Measurements from ENCODE around the gene ISG15. TPM values are rescaled to one million over a fixed set of nuclear protein-coding genes. Genes with fewer than 3 reads are reported as not detected.
"Not testable (repeated sequence)": the region's sequence is repeated elsewhere in the genome, so short reads cannot be mapped to it uniquely, and the experiment has no call there.

ISG15 gene
- total RNA-seq, 1 experiment from 2014 or later = 124 TPM

DNA sequence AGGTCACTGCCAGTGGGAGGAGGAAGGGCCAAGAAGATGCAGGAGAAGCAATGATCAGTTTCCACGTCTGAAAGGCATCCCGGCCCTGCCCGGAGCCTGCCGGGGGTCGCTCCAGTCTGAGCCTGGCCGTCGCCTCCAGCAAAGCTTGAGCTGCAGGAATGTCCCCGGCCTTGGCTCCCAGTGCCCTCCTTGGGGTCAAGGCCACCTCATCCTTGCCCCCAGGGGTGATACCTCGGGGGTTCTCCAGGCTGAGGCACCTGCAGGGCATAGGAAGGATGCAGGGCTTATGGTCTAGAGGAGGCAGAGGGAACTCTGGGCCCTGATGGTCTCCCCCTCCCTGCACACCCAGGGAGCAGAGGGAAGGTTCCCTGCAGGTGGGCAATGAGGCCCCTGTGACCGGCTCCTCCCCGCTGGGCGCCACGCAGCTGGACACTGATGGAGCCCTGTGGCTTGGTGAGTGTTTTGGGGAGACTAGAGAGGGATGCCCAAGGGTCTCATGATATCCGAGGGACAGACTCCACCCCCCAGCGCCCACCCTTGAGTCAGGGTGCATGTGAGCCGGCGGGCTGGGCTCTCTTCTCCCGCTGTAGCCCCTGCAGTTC is 40.9 kb downstream of the ISG15 start:
- Histone ChIP-seq H3K4me3 (ENCODE audit: insufficient read depth, low read depth, low read length) (no peak overlapping the region), H3K36me3 (replicated peaks; ENCODE audit: control insufficient read depth, insufficient read depth, low read length) (peaks cover 13% of the 10 kb centered on the region), H3K27me3 (ENCODE audit: control insufficient read depth, insufficient read depth, low read length) (peaks cover 13% of the 10 kb centered on the region)
- DNase-seq = no peak

DNA sequence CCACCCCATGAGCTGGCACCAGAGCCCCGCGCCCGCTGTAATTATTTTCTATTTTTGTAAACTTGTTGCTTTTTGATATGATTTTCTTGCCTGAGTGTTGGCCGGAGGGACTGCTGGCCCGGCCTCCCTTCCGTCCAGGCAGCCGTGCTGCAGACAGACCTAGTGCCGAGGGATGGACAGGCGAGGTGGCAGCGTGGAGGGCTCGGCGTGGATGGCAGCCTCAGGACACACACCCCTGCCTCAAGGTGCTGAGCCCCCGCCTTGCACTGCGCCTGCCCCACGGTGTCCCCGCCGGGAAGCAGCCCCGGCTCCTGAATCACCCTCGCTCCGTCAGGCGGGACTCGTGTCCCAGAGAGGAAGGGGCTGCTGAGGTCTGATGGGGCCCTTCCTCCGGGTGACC is 41.7 kb downstream of the ISG15 start:
- Histone ChIP-seq H3K36me3 (replicated peaks; ENCODE audit: control insufficient read depth, insufficient read depth, low read length) (peaks cover 13% of the 10 kb centered on the region), H3K4me3 (ENCODE audit: insufficient read depth, low read depth, low read length) (no peak overlapping the region), H3K27me3 (ENCODE audit: control insufficient read depth, insufficient read depth, low read length) (peaks cover 17% of the 10 kb centered on the region)
- DNase-seq = no peak

DNA sequence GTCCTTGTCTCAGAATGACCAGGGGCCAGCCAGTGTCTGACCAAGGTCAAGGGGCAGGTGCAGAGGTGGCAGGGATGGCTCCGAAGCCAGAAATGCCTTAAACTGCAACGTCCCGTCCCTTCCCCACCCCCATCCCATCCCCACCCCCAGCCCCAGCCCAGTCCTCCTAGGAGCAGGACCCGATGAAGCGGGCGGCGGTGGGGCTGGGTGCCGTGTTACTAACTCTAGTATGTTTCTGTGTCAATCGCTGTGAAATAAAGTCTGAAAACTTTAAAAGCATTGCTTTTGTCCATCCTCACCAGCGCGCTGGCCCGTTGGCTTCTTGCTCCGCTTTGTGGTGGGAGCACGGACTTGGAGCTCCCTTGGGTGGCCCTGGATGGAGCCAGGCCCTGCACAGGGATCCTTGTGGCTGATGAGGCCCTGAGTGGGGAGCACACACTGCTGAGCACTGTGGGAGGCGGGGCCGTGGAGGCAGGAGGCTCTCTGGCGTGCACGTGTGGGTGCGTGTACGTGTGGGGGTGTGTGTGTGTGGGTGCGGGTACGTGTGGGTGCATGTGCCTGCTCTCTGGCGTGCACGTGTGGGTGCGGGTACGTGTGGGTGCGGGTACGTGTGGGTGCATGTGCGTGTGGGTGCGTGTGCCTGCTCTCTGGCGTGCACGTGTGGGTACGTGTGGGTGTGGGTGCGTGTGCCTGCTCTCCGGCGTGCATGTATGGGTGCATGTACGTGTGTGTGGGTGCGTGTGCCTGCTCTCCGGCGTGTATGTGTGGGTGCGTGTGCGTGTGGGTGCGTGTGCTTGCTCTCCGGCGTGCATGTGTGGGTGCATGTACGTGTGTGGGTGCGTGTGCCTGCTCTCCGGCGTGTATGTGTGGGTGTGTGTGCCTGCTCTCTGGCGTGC is 42.8 kb downstream of the ISG15 start:
- Histone ChIP-seq H3K4me3 (ENCODE audit: insufficient read depth, low read depth, low read length) (no peak overlapping the region), H3K36me3 (replicated peaks; ENCODE audit: control insufficient read depth, insufficient read depth, low read length) (peaks cover 13% of the 10 kb centered on the region), H3K27me3 (ENCODE audit: control insufficient read depth, insufficient read depth, low read length) (peaks cover 26% of the 10 kb centered on the region)
- no peak for DNase-seq

DNA sequence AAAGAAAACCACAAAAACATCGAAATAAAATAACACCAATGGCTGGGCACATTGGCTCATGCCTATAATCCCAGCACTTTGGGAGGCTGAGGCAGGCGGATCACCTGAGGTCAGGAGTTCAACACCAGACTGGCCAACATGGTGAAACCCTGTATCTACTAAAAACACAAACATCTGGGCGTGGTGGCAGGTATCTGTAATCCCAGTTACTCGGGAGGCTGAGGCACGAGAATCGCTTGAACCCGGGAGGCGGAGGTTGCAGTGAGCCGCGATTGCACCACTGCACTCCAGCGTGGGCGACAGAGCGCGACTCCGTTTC is 44.4 kb downstream of the ISG15 start:
- peaks cover 38% of the 10 kb centered on the region for H3K27me3 ChIP-seq (ENCODE audit: control insufficient read depth, insufficient read depth, low read length)
- H3K36me3 ChIP-seq (replicated peaks; ENCODE audit: control insufficient read depth, insufficient read depth, low read length); DNase-seq; H3K4me3 ChIP-seq (ENCODE audit: insufficient read depth, low read depth, low read length): not testable (repeated sequence)

DNA sequence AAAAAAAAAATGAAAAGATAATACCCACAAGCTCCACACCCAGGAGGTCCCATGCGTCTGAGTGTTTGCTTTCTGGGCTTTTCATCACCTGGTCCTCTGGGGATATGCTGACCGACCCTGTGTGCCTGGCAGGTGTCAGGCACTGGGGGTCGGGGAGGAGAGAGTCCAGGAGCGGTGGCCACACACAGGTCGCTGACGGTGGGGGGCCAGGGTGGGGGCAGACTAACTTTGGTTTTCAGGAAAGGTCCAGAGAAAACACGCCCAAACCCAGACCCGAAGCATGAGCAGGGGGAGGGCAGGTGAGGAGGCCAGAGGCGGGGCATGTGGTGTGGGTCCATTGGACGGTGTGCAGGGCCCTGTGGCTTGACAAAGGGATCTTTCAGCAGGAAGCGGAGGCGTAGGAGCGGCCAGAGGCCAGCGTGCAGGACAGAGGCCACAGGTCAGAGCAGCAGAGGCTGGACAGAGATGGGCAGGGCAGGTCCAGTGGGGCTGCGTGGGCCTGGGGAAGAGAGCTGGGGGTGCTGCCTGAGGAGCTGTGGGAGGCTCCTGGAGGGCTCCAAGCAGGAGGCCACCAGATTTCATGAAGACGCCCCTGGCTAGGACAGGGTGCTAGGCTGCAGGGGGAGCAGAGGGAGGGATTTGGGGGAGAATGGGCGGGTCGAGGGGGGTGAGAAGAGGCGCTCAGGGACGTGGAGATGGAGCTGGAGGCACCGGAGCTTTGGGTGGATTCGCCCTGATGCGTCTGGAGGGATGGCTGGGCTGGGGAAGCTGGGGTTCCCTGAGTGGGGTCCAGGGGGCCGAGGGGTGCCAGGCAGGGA is 45.0 kb downstream of the ISG15 start:
- Histone ChIP-seq H3K27me3 (ENCODE audit: control insufficient read depth, insufficient read depth, low read length) (peaks cover 44% of the 10 kb centered on the region), H3K36me3 (replicated peaks; ENCODE audit: control insufficient read depth, insufficient read depth, low read length) (peaks cover 1% of the 10 kb centered on the region; the same call in 1 of the 2 replicates), H3K4me3 (ENCODE audit: insufficient read depth, low read depth, low read length) (peak overlapping the region; percentile 59; the same call in 1 of the 2 replicates)
- peak; percentile 76 for DNase-seq

DNA sequence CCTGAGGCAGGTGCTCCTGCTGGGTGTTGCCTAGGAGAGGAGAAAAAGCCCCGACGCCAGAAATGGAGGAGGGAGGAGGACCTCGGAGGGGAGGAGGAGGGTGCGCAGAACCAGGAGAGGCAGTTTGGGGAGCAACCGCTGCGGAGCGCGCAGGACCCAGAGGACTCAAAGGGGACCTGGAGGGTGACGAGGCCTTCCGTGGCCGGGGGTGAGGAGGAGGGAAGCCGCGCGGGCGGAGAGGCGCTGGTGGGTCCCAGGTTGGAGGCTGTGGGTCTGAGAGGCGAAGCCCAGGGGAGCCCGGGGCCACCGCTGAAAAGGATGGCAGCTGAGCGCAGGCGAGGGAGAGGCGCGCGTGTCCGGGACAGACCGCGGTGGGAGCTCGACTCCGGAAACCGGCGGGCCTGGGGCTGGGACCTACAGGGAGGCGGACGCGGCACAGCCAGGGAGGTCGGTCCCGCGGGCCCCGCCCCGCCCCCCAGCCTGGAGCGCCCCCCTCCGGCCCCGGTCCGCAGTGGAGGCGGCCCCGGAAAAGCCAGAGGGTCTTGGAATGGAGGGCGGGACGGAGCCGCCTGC is 45.7 kb downstream of the ISG15 start:
- DNase-seq = peak; percentile 98
- H3K27me3 ChIP-seq (ENCODE audit: control insufficient read depth, insufficient read depth, low read length) = peaks cover 48% of the 10 kb centered on the region
- H3K36me3 ChIP-seq (replicated peaks; ENCODE audit: control insufficient read depth, insufficient read depth, low read length) = no peaks in the 10 kb centered on the region; the same call in 1 of the 2 replicates
- H3K4me3 ChIP-seq (ENCODE audit: insufficient read depth, low read depth, low read length) = peak overlapping the region; percentile 59

DNA sequence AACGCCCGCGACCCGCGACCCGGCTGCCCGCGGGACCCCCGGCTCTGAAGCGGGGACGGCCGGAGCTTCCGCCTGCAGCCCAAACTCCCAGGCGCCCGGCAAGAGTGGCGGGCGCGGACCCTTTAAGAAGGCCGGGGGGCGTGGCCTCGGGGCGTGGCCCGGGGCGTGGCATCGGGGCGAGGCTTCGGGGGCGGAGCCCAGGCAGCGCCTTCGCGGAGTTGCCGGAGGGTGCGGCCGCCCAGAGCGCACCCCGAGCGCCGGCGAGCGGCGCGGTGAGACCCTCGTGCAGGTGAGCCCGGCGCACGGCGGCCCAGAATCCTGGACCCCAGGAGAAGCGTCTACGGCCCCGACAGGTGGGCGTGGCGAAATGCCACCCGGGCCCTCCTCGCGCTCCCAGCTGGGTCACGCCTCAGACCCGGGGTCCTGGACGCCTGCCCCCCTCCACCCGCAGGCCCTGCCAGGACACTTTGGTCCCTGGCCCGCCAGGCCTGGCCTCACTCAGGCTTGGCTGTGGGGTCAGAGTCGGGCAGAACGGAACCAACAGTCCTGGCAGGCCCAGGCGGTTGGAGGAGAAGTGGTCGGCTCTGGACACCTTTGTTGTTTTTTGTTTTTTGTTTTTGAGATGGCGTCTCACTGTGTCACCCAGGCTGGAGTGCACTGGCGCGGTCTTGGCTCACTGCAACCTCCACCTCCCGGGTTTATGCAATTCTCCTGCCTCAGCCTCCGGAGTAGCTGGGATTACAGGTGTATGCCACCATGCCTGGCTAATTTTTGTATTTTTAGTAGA is 46.4 kb downstream of the ISG15 start:
- peaks cover 51% of the 10 kb centered on the region for H3K27me3 ChIP-seq (ENCODE audit: control insufficient read depth, insufficient read depth, low read length)

DNA sequence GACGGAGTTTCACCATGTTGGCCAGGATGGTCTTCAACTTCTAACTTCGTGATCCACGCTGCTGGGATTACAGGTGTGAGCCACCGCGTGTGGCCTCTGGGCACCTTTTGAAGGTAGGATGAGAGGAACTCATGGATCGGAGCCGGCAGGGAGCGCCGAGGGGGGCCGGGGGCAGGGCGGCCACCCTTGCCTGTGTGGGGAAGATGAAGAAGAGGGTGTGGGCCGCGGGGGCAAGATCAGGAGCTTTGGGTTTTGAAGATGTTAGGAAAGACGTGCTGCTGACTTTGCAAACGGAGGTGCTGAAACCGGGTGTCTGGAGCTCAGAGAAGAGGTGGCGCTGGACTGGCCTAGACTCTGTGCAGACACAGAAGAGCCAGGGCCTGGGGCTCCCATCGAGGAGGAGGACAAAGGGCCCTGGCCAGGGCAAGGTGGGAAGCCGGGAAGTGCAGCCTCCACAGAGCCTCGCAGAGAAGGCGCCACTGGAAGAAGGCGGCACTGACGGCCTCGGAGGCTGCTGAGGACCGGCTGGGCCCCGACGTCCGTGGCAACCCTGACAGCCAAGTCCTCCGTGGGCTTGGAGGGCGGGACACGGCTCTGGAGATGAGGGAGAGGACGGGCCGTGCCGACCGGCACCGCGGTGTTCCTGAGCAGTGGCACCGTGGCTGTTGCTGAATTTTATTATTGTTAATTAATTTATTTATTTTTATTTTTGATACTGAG is 47.1 kb downstream of the ISG15 start:
- Histone ChIP-seq H3K4me3 (ENCODE audit: insufficient read depth, low read depth, low read length) (no peak overlapping the region), H3K27me3 (ENCODE audit: control insufficient read depth, insufficient read depth, low read length) (peaks cover 51% of the 10 kb centered on the region), H3K36me3 (replicated peaks; ENCODE audit: control insufficient read depth, insufficient read depth, low read length) (no peaks in the 10 kb centered on the region)
- peak; percentile 73 for DNase-seq

More for the DNA sequence above, 46.4 kb downstream of the ISG15 start:
- H3K4me3 ChIP-seq (ENCODE audit: insufficient read depth, low read depth, low read length) = peak overlapping the region; percentile 59
- DNase-seq = peak; percentile 100
- no peaks in the 10 kb centered on the region; the same call in 1 of the 2 replicates for H3K36me3 ChIP-seq (replicated peaks; ENCODE audit: control insufficient read depth, insufficient read depth, low read length)

DNA sequence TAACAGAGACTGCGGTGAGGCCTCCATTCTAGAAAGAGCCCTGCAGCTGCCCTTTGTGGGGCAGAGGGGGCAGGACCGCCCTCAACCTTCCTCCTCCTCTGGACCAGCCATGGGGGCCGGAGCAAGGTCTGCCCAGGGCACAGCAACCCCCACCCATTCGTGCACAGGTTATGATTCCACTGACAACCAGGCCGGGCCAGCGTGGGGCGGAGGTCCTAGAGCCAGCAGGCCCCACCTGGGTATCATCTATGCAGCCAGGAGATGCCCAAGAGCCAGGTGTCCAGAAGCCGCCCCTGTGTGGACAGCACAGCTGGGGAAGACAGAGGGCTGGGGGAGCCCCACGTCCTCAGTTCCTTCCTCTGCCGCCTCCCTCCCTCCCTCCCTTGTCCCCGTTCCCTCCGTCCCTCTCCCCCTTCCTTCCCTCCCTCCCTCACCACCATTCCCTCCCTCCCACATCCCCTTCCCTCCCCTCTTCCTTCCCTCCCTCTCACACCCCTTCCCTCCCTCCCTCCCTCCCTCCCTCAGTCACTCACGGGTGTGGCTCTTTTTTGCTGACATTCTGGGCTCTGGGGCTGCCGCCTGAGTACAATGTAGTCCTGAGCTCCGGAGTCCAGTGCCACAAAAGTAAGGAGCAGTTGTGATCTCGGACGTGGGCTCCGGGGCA is 48.5 kb downstream of the ISG15 start:
- H3K27me3 ChIP-seq (ENCODE audit: control insufficient read depth, insufficient read depth, low read length) = peaks cover 52% of the 10 kb centered on the region
- DNase-seq = no peak
- H3K4me3 ChIP-seq (ENCODE audit: insufficient read depth, low read depth, low read length) = no peak overlapping the region
- no peaks in the 10 kb centered on the region for H3K36me3 ChIP-seq (replicated peaks; ENCODE audit: control insufficient read depth, insufficient read depth, low read length)

DNA sequence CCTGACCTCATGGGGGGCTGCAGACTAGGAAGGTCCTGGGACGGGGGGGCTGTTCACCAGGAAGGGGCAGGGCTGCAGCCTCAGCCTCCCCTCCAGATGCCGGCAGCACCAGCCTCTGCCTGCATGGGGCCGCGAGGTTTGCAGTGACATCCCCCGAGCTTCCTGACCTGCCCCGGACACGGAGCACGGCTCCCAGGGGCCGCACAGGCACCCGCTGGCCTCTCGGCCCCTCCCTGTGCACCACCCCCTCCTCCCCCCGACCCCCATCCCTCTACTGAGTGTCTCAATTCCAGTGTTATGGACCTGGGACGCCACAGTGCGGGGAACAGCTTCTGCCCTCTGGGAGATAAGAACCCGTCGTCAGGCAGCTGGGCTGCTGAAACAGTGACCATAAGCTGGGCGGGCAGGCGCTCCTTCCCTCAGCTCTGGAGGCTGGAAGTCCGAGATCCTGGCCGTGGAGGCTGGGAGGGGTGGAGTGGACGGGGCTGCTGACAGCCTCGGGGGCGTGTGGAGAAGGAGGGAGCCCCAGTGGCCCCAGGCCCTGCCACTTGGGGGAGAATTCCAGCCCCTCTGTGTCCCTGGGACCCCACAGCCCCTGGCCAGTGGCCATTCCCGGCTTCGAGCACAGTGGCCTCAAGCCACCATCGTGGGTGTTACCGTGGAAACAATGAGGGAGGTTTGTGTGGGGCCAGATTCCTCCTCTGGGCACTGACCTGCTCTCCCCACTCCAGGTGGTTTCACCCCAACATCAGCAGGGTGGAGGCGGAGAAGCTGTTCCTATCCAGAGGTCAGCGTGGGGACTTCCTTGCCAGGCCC is 49.3 kb downstream of the ISG15 start:
- Histone ChIP-seq H3K36me3 (replicated peaks; ENCODE audit: control insufficient read depth, insufficient read depth, low read length) (no peaks in the 10 kb centered on the region), H3K4me3 (ENCODE audit: insufficient read depth, low read depth, low read length) (no peak overlapping the region), H3K27me3 (ENCODE audit: control insufficient read depth, insufficient read depth, low read length) (peaks cover 51% of the 10 kb centered on the region)
- peak; percentile 77 for DNase-seq

DNA sequence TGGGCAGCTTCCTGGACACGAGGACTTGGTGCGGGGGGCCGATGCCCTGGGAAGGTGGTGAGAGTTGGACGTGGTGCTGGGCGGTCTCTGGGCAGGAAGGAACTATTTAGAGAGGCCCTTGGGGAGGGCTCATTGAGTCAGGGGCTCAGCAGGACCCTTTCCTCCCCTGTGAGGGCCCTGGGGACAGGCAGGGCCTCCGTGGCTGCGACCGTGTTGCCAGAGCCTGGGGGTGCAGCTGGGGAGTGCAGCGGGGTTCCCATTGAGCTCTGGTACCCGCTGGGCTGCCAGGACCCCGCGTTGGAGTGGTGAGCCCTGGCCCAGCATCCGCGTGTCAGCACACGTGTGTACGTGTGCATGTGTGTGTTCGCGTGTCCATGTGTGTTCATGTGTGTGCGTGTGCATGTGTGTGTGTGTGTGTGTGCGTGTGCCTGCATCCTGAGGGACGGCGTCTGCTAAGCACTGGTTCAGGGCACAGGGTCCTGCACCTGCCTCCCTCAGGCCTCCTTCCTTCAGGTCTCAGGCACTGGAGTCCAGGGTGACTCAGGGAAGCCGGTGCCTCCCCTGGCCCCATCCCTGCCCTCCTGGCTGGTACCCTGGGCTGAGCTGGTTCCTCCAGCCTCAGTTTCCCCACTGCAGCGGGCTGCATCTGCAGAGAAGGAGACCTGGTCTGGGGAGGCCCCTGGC is 50.1 kb downstream of the ISG15 start:
- no peak for DNase-seq
- Histone ChIP-seq H3K27me3 (ENCODE audit: control insufficient read depth, insufficient read depth, low read length) (peaks cover 55% of the 10 kb centered on the region), H3K4me3 (ENCODE audit: insufficient read depth, low read depth, low read length) (no peak overlapping the region), H3K36me3 (replicated peaks; ENCODE audit: control insufficient read depth, insufficient read depth, low read length) (no peaks in the 10 kb centered on the region)

Measured in H7 (cell line).